SU-DHL-6 (cell line): Measurements from ENCODE around the gene RAMACL.

Source experiments
- H2AFZ ChIP-seq: fragments of 200-600 bp; sonication (generic); 2 replicates; pipeline ENCODE4 v1.6.1; 2014; ENCODE audit warnings: low read depth, mild to moderate bottlenecking, moderate library complexity, mixed read lengths, antibody characterized with exemption, low read length; ENCODE audit not compliant: severe bottlenecking
- H3F3A ChIP-seq: fragments of 200-600 bp; shearing (Covaris generic); 2 replicates; pipeline ENCODE4 v1.6.0; 2016; ENCODE audit warnings: antibody characterized with exemption, mild to moderate bottlenecking; ENCODE audit not compliant: insufficient read depth
- H3K27ac ChIP-seq: fragments of 200-600 bp; sonication (generic); 2 replicates; pipeline ENCODE4 v1.5.1; 2016; ENCODE audit warnings: low read depth, mild to moderate bottlenecking, low read length, moderate library complexity, mixed read lengths
- H3K27me3 ChIP-seq: fragments of 200-600 bp; sonication (generic), shearing (Covaris generic); 2 replicates; pipeline ENCODE4 v1.6.0; 2014; ENCODE audit warnings: mild to moderate bottlenecking, low read length
- H3K36me3 ChIP-seq: fragments of 200-600 bp; sonication (generic); 2 replicates; pipeline ENCODE4 v1.6.1; 2014; ENCODE audit warnings: mild to moderate bottlenecking, low read length, mixed read lengths
- H3K4me2 ChIP-seq: fragments of 300-600, 200-600 bp; shearing (Covaris generic), sonication (generic); 2 replicates; pipeline ENCODE4 v1.6.0; 2014; ENCODE audit warnings: low read length, low read depth, mild to moderate bottlenecking; ENCODE audit not compliant: poor library complexity, severe bottlenecking
- H3K4me3 ChIP-seq: fragments of 200-600 bp; sonication (generic); 2 replicates; pipeline ENCODE4 v1.5.1; 2014; ENCODE audit warnings: antibody characterized with exemption, low read length, mild to moderate bottlenecking, mixed read lengths; ENCODE audit not compliant: insufficient read depth, poor library complexity, severe bottlenecking
- H3K79me2 ChIP-seq: fragments of 200-600 bp; sonication (generic); 2 replicates; pipeline ENCODE4 v1.6.1; 2014; ENCODE audit warnings: mild to moderate bottlenecking, low read length, moderate library complexity; ENCODE audit not compliant: insufficient read depth
- H3K9ac ChIP-seq: fragments of 200-600 bp; sonication (generic); 2 replicates; pipeline ENCODE4 v1.7.0; 2014; ENCODE audit warnings: mild to moderate bottlenecking, low read length
- H3K9me2 ChIP-seq: fragments of 200-600 bp; sonication (generic); replicated peaks from 2 replicates; pipeline ENCODE4 v1.6.1; 2014; ENCODE audit warnings: low read length; ENCODE audit not compliant: insufficient read depth
- H3K9me3 ChIP-seq: fragments of 200-600 bp; sonication (generic); 2 replicates; pipeline ENCODE4 v1.6.1; 2014; ENCODE audit warnings: low read length, mixed read lengths; ENCODE audit not compliant: insufficient read depth
- H4K20me1 ChIP-seq: fragments of 200-600 bp; sonication (generic); 2 replicates; pipeline ENCODE4 v1.6.1; 2014; ENCODE audit warnings: low read depth, mild to moderate bottlenecking, antibody characterized with exemption, low read length, moderate library complexity, mixed read lengths
- EZH2phosphoT487 ChIP-seq: fragments of 200-600 bp; sonication (generic), shearing (Covaris generic); conservative IDR thresholded peaks from 2 replicates; pipeline ENCODE4 v1.6.1; 2018; ENCODE audit warnings: mild to moderate bottlenecking, antibody characterized with exemption, low read length, moderate library complexity, mixed read lengths
- TF ChIP-seq, protein P1 (sequence below): fragments of 200-600 bp; sonication (generic); IDR thresholded peaks from one replicate; pipeline ENCODE4 v1.5.1; 2017; ENCODE audit warnings: antibody characterized with exemption, mild to moderate bottlenecking, low read length, moderate library complexity; ENCODE audit not compliant: insufficient read depth, poor library complexity, severe bottlenecking

The RAMACL gene

GRCh38 chr6:166565084-166565967 lies 21.2 kb downstream of the RAMACL start:
- no peaks in the 10 kb centered on the region for H3K9me3 ChIP-seq
- H3K36me3 ChIP-seq, result no peaks in the 10 kb centered on the region
- H3K9me2 ChIP-seq, result no peaks in the 10 kb centered on the region
- H3F3A ChIP-seq, result no peaks in the 10 kb centered on the region
- TF ChIP-seq, protein P1, sequence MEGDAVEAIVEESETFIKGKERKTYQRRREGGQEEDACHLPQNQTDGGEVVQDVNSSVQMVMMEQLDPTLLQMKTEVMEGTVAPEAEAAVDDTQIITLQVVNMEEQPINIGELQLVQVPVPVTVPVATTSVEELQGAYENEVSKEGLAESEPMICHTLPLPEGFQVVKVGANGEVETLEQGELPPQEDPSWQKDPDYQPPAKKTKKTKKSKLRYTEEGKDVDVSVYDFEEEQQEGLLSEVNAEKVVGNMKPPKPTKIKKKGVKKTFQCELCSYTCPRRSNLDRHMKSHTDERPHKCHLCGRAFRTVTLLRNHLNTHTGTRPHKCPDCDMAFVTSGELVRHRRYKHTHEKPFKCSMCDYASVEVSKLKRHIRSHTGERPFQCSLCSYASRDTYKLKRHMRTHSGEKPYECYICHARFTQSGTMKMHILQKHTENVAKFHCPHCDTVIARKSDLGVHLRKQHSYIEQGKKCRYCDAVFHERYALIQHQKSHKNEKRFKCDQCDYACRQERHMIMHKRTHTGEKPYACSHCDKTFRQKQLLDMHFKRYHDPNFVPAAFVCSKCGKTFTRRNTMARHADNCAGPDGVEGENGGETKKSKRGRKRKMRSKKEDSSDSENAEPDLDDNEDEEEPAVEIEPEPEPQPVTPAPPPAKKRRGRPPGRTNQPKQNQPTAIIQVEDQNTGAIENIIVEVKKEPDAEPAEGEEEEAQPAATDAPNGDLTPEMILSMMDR, result no peak
- TF ChIP-seq EZH2phosphoT487, result no peak
- H3K27ac ChIP-seq, result no peak overlapping the region
- no peaks in the 10 kb centered on the region for H3K79me2 ChIP-seq
- H2AFZ ChIP-seq, result no peak overlapping the region
- no peaks in the 10 kb centered on the region for H3K27me3 ChIP-seq
- H3K9ac ChIP-seq, result no peak overlapping the region
- H4K20me1 ChIP-seq, result no peaks in the 10 kb centered on the region
- H3K4me3 ChIP-seq, result no peak overlapping the region
- no peak overlapping the region for H3K4me2 ChIP-seq

GRCh38 chr6:166563805-166564204 lies 22.7 kb downstream of the RAMACL start:
- H3F3A ChIP-seq, result no peaks in the 10 kb centered on the region
- no peak overlapping the region for H3K27ac ChIP-seq
- H3K36me3 ChIP-seq, result no peaks in the 10 kb centered on the region
- no peak overlapping the region for H2AFZ ChIP-seq
- no peaks in the 10 kb centered on the region for H3K79me2 ChIP-seq
- no peaks in the 10 kb centered on the region for H3K9me3 ChIP-seq
- H4K20me1 ChIP-seq, result no peaks in the 10 kb centered on the region
- H3K9me2 ChIP-seq, result no peaks in the 10 kb centered on the region
- no peak overlapping the region for H3K9ac ChIP-seq
- TF ChIP-seq EZH2phosphoT487, result no peak
- TF ChIP-seq, protein P1, result no peak
- no peaks in the 10 kb centered on the region for H3K27me3 ChIP-seq
- no peak overlapping the region for H3K4me3 ChIP-seq
- no peak overlapping the region for H3K4me2 ChIP-seq

- Histone ChIP-seq H3K27ac (no peak overlapping the region), H3K36me3 (no peaks in the 10 kb centered on the region), H3K27me3 (no peaks in the 10 kb centered on the region), H3F3A (no peaks in the 10 kb centered on the region), H4K20me1 (no peaks in the 10 kb centered on the region), H3K4me3 (no peak overlapping the region), H3K79me2 (no peaks in the 10 kb centered on the region), H3K9ac (no peak overlapping the region), H3K9me3 (no peaks in the 10 kb centered on the region), H3K9me2 (no peaks in the 10 kb centered on the region), H2AFZ (no peak overlapping the region), H3K4me2 (no peak overlapping the region)
- TF ChIP-seq, protein P1, result no peak
- TF ChIP-seq EZH2phosphoT487, result no peak
These were observed 23.3 kb downstream of the RAMACL start for GRCh38 chr6:166563200-166563599.
